ENCODE measurements around the gene CREB5.
A peak's percentile ranks its signal among the peaks of the same experiment; 100 is the strongest.

CREB5 gene

DNA sequence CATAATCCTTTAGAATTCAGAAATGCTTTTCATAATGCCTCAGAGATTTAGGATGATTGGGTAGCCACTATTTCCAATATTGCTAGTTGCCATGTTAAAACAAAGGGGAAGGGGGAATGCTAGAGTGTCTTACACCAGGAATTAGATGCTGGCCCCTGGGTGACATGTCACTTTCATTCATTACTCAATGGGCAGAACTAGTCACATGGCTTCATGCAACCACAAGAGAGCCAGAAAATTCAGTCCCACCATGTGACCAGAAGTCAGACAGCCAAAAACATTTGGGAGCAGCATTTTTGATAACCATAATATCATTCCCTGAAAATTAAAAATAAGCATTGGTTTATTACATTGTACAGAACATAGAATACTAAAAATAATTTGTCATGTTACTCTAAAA is 81.2 kb downstream of the CREB5 start:
- TF ChIP-seq, protein P1, sequence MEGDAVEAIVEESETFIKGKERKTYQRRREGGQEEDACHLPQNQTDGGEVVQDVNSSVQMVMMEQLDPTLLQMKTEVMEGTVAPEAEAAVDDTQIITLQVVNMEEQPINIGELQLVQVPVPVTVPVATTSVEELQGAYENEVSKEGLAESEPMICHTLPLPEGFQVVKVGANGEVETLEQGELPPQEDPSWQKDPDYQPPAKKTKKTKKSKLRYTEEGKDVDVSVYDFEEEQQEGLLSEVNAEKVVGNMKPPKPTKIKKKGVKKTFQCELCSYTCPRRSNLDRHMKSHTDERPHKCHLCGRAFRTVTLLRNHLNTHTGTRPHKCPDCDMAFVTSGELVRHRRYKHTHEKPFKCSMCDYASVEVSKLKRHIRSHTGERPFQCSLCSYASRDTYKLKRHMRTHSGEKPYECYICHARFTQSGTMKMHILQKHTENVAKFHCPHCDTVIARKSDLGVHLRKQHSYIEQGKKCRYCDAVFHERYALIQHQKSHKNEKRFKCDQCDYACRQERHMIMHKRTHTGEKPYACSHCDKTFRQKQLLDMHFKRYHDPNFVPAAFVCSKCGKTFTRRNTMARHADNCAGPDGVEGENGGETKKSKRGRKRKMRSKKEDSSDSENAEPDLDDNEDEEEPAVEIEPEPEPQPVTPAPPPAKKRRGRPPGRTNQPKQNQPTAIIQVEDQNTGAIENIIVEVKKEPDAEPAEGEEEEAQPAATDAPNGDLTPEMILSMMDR (conservative IDR thresholded peaks at IDR 0.05; ENCODE audit: low read length), result no peak
- no peak for TF ChIP-seq EZH2phosphoT487 (IDR thresholded peaks at IDR 0.05; ENCODE audit: borderline replicate concordance)
- no peaks in the 10 kb centered on the region for H3K9me2 ChIP-seq (replicated peaks; ENCODE audit: low read depth, low read length)
- H3K9ac ChIP-seq (ENCODE audit: low read depth, low read length, poor library complexity, severe bottlenecking), result no peak overlapping the region
- no peaks in the 10 kb centered on the region for H4K20me1 ChIP-seq (ENCODE audit: insufficient read depth, low read length, poor library complexity, severe bottlenecking)
- H3K36me3 ChIP-seq (ENCODE audit: insufficient read depth, low read length), result no peaks in the 10 kb centered on the region
- H2AFZ ChIP-seq (ENCODE audit: low read length), result 0 out of 2 replicates have a peak overlapping the region, but pooled peaks have one; percentile 28
- H3F3A ChIP-seq (ENCODE audit: low read depth), result no peaks in the 10 kb centered on the region
- H3K4me3 ChIP-seq (ENCODE audit: low read length, poor library complexity, severe bottlenecking), result no peak overlapping the region
- no peaks in the 10 kb centered on the region for H3K79me2 ChIP-seq (ENCODE audit: insufficient read depth, low read length)
- peaks cover 8% of the 10 kb centered on the region for H3K4me1 ChIP-seq (ENCODE audit: insufficient read depth, low read length, poor library complexity, severe bottlenecking)
- H3K9me3 ChIP-seq (ENCODE audit: insufficient read depth, low read depth, low read length), result no peaks in the 10 kb centered on the region
- H3K4me2 ChIP-seq (ENCODE audit: low read depth, low read length, poor library complexity, severe bottlenecking), result no peak overlapping the region
- H3K27me3 ChIP-seq (ENCODE audit: insufficient read depth, low read length, poor library complexity, severe bottlenecking), result no peaks in the 10 kb centered on the region

DNA sequence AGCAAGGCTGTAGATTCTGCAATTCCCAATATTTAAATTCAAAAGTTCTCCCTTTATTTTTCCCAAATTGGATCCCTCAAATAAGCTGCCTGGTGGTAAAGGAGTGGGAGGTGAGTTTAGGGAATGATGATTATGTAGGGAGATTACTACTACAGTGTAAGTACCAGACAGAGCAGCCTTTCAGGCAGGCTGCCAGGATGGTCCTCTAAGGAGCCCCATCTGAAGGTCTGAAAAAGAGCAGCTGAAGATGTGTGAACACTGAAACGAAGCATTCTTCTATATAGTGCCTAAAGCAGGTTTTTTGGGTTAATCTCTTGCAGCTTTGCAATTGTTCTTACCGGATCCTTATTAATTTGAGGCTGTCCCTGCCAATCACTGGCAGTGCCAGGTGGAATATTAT is 84.7 kb downstream of the CREB5 start:
- no peak for TF ChIP-seq EZH2phosphoT487 (IDR thresholded peaks at IDR 0.05; ENCODE audit: borderline replicate concordance)
- TF ChIP-seq, protein P1 (conservative IDR thresholded peaks at IDR 0.05; ENCODE audit: low read length), result no peak
- no peaks in the 10 kb centered on the region for H3F3A ChIP-seq (ENCODE audit: low read depth)
- no peak overlapping the region for H3K9ac ChIP-seq (ENCODE audit: low read depth, low read length, poor library complexity, severe bottlenecking)
- H3K4me1 ChIP-seq (ENCODE audit: insufficient read depth, low read length, poor library complexity, severe bottlenecking), result peaks cover 21% of the 10 kb centered on the region
- H2AFZ ChIP-seq (ENCODE audit: low read length), result no peak overlapping the region
- H3K4me3 ChIP-seq (ENCODE audit: low read length, poor library complexity, severe bottlenecking), result no peak overlapping the region
- H3K9me3 ChIP-seq (ENCODE audit: insufficient read depth, low read depth, low read length), result no peaks in the 10 kb centered on the region
- no peaks in the 10 kb centered on the region for H3K79me2 ChIP-seq (ENCODE audit: insufficient read depth, low read length)
- no peaks in the 10 kb centered on the region for H3K27me3 ChIP-seq (ENCODE audit: insufficient read depth, low read length, poor library complexity, severe bottlenecking)
- H3K36me3 ChIP-seq (ENCODE audit: insufficient read depth, low read length), result no peaks in the 10 kb centered on the region
- no peak overlapping the region for H3K4me2 ChIP-seq (ENCODE audit: low read depth, low read length, poor library complexity, severe bottlenecking)
- no peaks in the 10 kb centered on the region for H3K9me2 ChIP-seq (replicated peaks; ENCODE audit: low read depth, low read length)
- H4K20me1 ChIP-seq (ENCODE audit: insufficient read depth, low read length, poor library complexity, severe bottlenecking), result no peaks in the 10 kb centered on the region

DNA sequence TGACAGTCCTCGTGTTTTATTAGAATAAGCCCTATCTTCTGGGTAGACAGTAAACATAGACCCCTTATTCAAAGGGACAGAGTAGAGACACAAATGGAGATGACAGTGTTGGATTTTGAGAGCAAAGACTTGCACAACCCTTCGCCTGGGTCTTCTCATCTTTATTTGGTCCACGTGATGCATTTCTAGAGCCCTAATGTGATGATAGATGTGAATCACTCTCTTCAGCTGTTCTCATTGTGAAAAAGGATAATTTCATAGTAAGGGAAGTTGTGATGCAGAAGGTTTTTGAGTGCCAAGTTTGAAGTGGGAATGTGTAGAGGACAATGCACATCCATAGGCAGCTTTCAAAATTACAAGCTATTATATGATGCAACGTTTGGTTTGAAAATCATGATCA is 86.3 kb downstream of the CREB5 start:
- Histone ChIP-seq H3K36me3 (ENCODE audit: insufficient read depth, low read length) (no peaks in the 10 kb centered on the region), H3K4me2 (ENCODE audit: low read depth, low read length, poor library complexity, severe bottlenecking) (no peak overlapping the region), H3F3A (ENCODE audit: low read depth) (no peaks in the 10 kb centered on the region), H3K9me2 (replicated peaks; ENCODE audit: low read depth, low read length) (no peaks in the 10 kb centered on the region), H3K9ac (ENCODE audit: low read depth, low read length, poor library complexity, severe bottlenecking) (no peak overlapping the region), H3K27me3 (ENCODE audit: insufficient read depth, low read length, poor library complexity, severe bottlenecking) (no peaks in the 10 kb centered on the region), H3K4me1 (ENCODE audit: insufficient read depth, low read length, poor library complexity, severe bottlenecking) (peaks cover 16% of the 10 kb centered on the region), H2AFZ (ENCODE audit: low read length) (no peak overlapping the region), H3K9me3 (ENCODE audit: insufficient read depth, low read depth, low read length) (no peaks in the 10 kb centered on the region), H3K4me3 (ENCODE audit: low read length, poor library complexity, severe bottlenecking) (no peak overlapping the region), H4K20me1 (ENCODE audit: insufficient read depth, low read length, poor library complexity, severe bottlenecking) (no peaks in the 10 kb centered on the region), H3K79me2 (ENCODE audit: insufficient read depth, low read length) (no peaks in the 10 kb centered on the region)
- no peak for TF ChIP-seq EZH2phosphoT487 (IDR thresholded peaks at IDR 0.05; ENCODE audit: borderline replicate concordance)
- TF ChIP-seq, protein P1 (conservative IDR thresholded peaks at IDR 0.05; ENCODE audit: low read length), result no peak

Measured in Loucy (cell line).